PC-3 (cell line): ENCODE results near the gene FBN3.

ENCODE experiments used
- EZH2 ChIP-seq: fragments of 300-600 bp; sonication (generic); IDR thresholded peaks from one replicate; pipeline ENCODE4 v1.6.1; 2017; ENCODE audit warnings: antibody characterized with exemption, mild to moderate bottlenecking, low read length; ENCODE audit not compliant: unreplicated experiment
- EZH2phosphoT487 ChIP-seq: fragments of 300-600 bp; sonication (generic); IDR thresholded peaks from 2 replicates; pipeline ENCODE4 v1.6.1; 2018; ENCODE audit warnings: mild to moderate bottlenecking, antibody characterized with exemption, low read length, borderline replicate concordance
- TF ChIP-seq, protein P1 (sequence below): fragments of 300-600 bp; sonication (generic); conservative IDR thresholded peaks from 2 replicates; pipeline ENCODE4 v1.5.1; 2017; ENCODE audit warnings: antibody characterized with exemption, low read depth, mild to moderate bottlenecking, low read length

DNA sequence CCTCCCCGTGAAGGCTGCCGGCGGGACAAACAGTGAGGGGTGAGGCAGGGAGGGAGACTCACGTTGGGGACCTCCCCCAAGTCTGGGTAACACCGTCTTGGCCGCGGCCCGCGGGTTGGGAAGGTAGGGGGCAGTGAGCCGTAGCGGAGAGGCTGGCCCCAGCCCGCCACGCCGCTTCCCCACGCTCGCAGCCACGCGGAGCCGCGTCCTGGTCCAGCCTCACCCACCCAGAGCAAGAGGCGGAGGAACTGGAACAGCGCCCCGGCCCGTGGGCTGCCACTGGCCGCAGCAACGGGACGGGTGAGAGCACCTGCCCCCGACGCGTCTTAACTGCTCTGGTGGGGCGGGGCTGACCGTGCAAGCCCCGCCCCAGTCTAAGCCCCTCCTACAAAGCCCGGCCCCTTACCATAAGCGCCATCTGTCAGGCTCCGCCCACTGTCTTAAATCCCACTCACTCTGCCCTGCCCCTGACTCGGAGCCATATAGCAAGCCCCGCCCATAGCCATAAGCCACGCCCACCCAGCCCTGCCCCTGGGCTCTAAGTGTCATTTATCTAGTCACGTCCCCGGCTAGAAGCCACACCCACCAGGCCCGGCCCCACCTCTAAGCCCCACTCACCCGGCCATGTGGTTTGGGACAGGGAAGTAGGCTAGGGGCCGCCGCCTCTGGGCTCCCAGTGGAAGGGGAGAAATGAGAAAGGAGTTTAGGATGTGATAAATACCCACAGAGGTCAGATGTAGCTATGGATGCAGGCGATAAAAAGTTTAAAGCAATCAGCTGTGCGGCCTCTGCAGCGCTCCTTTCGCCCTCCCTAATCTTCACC, 98.9 kb downstream of the FBN3 start:
- TF ChIP-seq EZH2phosphoT487: no peak
- TF ChIP-seq, protein P1, sequence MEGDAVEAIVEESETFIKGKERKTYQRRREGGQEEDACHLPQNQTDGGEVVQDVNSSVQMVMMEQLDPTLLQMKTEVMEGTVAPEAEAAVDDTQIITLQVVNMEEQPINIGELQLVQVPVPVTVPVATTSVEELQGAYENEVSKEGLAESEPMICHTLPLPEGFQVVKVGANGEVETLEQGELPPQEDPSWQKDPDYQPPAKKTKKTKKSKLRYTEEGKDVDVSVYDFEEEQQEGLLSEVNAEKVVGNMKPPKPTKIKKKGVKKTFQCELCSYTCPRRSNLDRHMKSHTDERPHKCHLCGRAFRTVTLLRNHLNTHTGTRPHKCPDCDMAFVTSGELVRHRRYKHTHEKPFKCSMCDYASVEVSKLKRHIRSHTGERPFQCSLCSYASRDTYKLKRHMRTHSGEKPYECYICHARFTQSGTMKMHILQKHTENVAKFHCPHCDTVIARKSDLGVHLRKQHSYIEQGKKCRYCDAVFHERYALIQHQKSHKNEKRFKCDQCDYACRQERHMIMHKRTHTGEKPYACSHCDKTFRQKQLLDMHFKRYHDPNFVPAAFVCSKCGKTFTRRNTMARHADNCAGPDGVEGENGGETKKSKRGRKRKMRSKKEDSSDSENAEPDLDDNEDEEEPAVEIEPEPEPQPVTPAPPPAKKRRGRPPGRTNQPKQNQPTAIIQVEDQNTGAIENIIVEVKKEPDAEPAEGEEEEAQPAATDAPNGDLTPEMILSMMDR: no peak
- no peak for TF ChIP-seq EZH2
